ENCODE results near the gene MARCHF2. TPM values are rescaled to one million over a fixed set of nuclear protein-coding genes. Genes with fewer than 3 reads are reported as not detected.

MARCHF2 gene
- total RNA-seq, 2 experiments from 2014 or later, result 9.2 to 10.3 TPM

DNA sequence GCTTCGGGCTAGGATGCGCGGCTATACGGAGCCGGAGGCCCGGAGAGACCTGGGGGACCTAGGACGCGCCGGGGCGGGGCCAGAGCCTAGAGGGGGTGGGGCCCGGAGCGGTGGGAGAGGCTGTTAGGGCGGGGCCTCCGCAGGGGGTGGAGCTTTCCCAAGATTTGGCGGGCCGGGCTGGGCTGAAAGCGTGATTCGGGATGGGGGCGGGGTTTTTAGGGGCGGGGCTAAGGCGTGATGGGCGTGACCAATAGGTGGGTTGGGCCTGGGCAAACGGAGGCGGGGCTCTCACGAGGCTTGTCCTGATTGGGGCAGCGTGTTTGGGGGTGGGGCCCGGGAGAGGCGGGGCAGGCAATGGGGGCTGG, 22.5 kb upstream of the MARCHF2 start:
- peak; percentile 96 for DNase-seq
- peak overlapping the region; percentile 70 for H3K27ac Mint-ChIP-seq
- intact Hi-C loops (cut with micrococcal nuclease), result loop anchor here (1.0 to 5.0 kb wide), 6 partner anchors 23 to 442 kb away; partner anchors contain the start of genes MARCHF2, MBD3L1, NDUFA7 and RPS28
- H3K36me3 Mint-ChIP-seq (ENCODE audit: low read depth), result peaks cover 4% of the 10 kb centered on the region
- CTCF ChIA-PET, result interaction anchor here (0.6 to 6.6 kb wide), 4 partner anchors 23 to 92 kb away, joined by 3 to 41 read pairs (median 6); partner anchors contain the start of gene MARCHF2
- H3K9me3 Mint-ChIP-seq, result no peaks in the 10 kb centered on the region
- H3K27me3 Mint-ChIP-seq (ENCODE audit: low read depth), result no peaks in the 10 kb centered on the region
- H3K4me1 Mint-ChIP-seq (ENCODE audit: low read depth), result peaks cover 25% of the 10 kb centered on the region
- peak overlapping the region; percentile 61 for H3K4me3 Mint-ChIP-seq

DNA sequence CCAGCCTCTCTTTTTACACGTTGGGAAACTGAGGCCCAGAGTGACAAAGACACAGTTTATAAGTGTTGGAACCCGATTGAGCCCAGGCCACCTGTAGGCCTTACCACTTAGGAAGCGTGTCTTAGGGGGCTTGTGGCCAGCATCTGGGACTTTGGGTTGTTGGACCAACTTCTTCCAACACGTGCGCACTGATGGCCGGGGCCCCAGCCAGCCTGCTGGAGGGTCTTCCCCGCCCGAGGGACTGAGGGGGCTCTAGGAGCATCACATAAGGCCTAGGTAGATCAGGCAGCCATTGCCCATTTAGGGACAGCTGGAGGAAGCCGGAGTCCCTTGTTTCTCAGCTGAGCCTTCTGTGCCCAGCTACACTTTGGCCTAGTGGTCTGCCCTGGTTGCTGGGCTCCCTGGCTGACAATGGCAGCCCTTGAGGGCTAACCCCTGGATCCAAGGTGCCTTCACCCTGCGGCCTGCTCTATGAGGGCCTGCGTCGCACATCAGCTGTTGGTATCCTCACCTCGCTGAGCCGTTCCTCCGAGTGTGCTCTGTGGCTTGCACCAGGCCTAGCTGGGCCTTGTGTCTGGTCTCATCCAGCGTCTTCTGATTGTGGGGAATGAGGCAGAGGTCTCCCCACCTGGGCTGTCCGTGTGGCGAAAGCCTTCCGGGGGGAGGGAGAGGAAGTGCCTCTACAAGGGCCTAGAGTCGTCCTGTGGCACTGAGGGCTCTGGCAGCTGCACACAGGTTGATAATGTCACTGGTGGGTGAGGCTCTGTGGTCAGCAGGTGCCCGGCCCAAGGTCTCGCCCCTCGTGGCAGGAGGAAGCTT, 21.7 kb upstream of the MARCHF2 start:
- CTCF ChIA-PET, result interaction anchor here (0.6 to 6.6 kb wide), 4 partner anchors 22 to 138 kb away, joined by 3 to 41 read pairs (median 4); partner anchors contain the start of gene MARCHF2
- Mint-ChIP-seq H3K4me1 (ENCODE audit: low read depth) (peaks cover 30% of the 10 kb centered on the region), H3K9me3 (no peaks in the 10 kb centered on the region), H3K4me3 (peak overlapping the region; percentile 61), H3K27ac (peak overlapping the region; percentile 78), H3K27me3 (ENCODE audit: low read depth) (no peaks in the 10 kb centered on the region), H3K36me3 (ENCODE audit: low read depth) (peaks cover 4% of the 10 kb centered on the region)
- no peak for DNase-seq
- intact Hi-C loops (cut with micrococcal nuclease), result loop anchor here (5.0 kb wide), 1 partner anchor 124 kb away; no protein-coding TSS in a partner anchor

DNA sequence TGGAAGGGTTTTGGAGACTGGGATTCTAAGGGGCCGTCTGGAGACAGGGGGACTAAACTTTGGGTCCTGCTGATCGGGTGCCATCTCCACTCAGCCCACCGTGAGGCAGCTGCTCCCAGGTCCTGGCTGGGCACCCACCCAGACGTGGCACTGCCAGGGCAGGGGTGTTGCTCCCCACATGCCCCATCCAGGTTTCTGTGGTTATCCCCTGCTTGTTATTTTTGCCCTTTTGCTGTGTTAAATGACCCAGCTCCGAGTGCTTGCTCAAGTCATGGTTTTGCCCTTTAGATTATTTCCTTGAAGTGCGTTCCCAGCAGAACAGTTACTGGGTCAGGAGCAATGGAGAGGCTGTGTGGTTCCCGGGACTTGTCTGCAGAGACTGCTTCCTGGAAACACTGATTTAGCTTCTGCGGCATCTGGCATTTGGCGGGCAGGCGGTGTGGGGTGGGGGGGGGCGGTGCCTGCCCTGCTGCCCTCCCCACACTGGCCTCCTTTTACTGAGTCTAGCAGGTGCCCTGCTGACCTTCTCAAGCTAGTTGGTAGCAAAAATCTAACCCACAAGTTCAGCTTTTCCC, 21.0 kb upstream of the MARCHF2 start:
- DNase-seq, result no peak

DNA sequence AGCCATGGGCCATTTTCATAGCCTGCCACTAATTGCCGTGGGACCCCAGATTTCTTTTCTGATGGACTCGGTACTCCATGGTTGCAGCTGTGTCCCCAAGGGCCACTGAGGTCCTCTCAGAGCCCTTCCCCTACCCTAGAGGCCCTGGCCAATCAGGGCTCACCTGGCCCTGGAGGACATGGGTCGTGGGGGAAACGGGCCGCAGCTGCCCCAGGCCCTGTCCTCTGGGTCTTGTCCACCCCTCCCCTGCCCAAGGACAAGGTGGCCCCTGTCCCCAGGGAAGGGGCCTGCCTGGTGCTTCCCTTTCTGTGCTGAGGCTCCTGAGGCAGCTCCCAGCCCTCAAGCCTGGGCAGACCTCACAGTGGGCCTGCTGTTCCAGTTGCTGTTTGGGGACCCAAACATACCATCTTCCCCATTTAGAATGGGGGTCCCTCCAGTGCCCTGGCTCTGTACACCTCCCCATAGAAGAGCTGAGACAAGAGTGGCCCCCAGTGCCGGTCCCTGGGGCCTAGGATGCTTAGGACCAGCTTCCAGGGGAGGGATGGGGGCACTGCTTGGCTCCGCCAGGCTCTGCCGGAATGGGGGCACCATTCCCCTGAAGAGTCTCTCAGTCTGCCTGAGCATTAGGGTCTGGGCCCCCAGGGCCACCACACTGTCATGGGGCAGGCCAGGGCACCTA, 19.8 kb upstream of the MARCHF2 start:
- no peaks in the 10 kb centered on the region for H3K27me3 Mint-ChIP-seq (ENCODE audit: low read depth)
- no peak overlapping the region for H3K4me3 Mint-ChIP-seq
- intact Hi-C loops (cut with micrococcal nuclease), result loop anchor here (5.0 kb wide), 1 partner anchor 126 kb away; no protein-coding TSS in a partner anchor
- H3K4me1 Mint-ChIP-seq (ENCODE audit: low read depth), result peaks cover 39% of the 10 kb centered on the region
- no peaks in the 10 kb centered on the region for H3K9me3 Mint-ChIP-seq
- no peak overlapping the region for H3K27ac Mint-ChIP-seq
- no peaks in the 10 kb centered on the region for H3K36me3 Mint-ChIP-seq (ENCODE audit: low read depth)
- CTCF ChIA-PET, result interaction anchor here (1.4 to 6.6 kb wide), 2 partner anchors 25 to 40 kb away, joined by 4 to 41 read pairs; no protein-coding TSS in a partner anchor
- DNase-seq, result no peak

More for the DNA sequence above, 21.0 kb upstream of the MARCHF2 start:
- CTCF ChIA-PET, result interaction anchor here (0.6 to 6.6 kb wide), 3 partner anchors 38 to 139 kb away, joined by 3 to 41 read pairs (median 3); no protein-coding TSS in a partner anchor
- Mint-ChIP-seq H3K27me3 (ENCODE audit: low read depth) (no peaks in the 10 kb centered on the region), H3K4me3 (peak overlapping the region; percentile 29), H3K4me1 (ENCODE audit: low read depth) (peaks cover 36% of the 10 kb centered on the region), H3K27ac (peak overlapping the region; percentile 78), H3K36me3 (ENCODE audit: low read depth) (no peaks in the 10 kb centered on the region), H3K9me3 (no peaks in the 10 kb centered on the region)
- intact Hi-C loops (cut with micrococcal nuclease), result loop anchor here (5.0 kb wide), 1 partner anchor 125 kb away; no protein-coding TSS in a partner anchor

DNA sequence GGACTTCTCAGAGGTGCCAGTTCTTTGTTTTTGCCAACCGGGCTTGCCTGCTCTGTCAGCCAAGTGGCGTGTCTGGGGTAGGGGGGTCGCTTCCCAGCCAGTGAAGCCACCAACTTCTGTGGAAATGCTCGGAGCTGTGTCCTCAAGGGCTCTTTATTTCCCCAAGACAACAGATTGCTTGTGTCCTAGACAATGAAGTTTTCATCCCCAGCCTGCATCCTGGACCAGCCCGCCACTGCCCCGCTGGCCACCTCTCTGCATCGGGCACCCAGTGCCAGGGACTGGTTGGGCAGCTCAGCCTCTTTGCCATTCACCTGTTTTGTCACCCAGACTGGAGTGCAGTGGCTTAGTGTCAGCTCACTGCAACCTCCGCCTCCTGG, 19.2 kb upstream of the MARCHF2 start:
- H3K4me3 Mint-ChIP-seq, result no peak overlapping the region
- H3K4me1 Mint-ChIP-seq (ENCODE audit: low read depth), result peaks cover 39% of the 10 kb centered on the region
- H3K27me3 Mint-ChIP-seq (ENCODE audit: low read depth), result no peaks in the 10 kb centered on the region
- H3K9me3 Mint-ChIP-seq, result no peaks in the 10 kb centered on the region
- no peak overlapping the region for H3K27ac Mint-ChIP-seq
- CTCF ChIA-PET, result interaction anchor here (1.4 to 6.6 kb wide), 2 partner anchors 26 to 40 kb away, joined by 4 to 41 read pairs; no protein-coding TSS in a partner anchor
- no peak for DNase-seq
- intact Hi-C loops (cut with micrococcal nuclease), result loop anchor here (5.0 kb wide), 1 partner anchor 127 kb away; no protein-coding TSS in a partner anchor
- no peaks in the 10 kb centered on the region for H3K36me3 Mint-ChIP-seq (ENCODE audit: low read depth)

DNA sequence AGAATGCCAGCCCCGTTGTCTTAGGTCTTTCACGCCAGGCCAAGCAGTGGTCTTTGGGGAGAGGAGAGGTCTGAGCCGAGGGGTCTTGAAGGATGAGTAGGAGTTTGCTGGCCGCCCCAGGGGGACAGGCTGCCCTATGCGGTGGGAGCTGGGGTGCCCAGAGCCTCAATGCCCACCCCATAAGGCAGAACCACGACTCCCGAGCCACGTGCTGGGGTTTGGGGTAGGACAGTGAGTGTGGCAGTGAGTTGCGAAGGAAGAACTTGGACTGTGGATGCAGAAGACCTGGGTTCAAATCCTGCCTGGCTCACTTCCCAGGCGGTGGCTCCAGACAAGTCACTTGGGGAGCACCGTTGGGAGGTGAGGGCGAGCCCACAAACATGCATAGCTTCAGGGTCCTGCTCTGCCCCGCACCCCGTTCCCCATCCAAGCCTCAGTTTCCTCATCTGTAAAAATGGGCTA, 17.5 kb upstream of the MARCHF2 start:
- peaks cover 37% of the 10 kb centered on the region for H3K4me1 Mint-ChIP-seq (ENCODE audit: low read depth)
- peaks cover 3% of the 10 kb centered on the region for H3K36me3 Mint-ChIP-seq (ENCODE audit: low read depth)
- no peak for DNase-seq
- H3K9me3 Mint-ChIP-seq, result no peaks in the 10 kb centered on the region
- no peak overlapping the region for H3K27ac Mint-ChIP-seq
- CTCF ChIA-PET, result interaction anchor here (6.6 kb wide), 1 partner anchor 42 kb away, joined by 41 read pairs; no protein-coding TSS in a partner anchor
- intact Hi-C loops (cut with micrococcal nuclease), result loop anchor here (1.0 kb wide), 1 partner anchor 41 kb away; no protein-coding TSS in a partner anchor
- H3K27me3 Mint-ChIP-seq (ENCODE audit: low read depth), result no peaks in the 10 kb centered on the region
- H3K4me3 Mint-ChIP-seq, result no peak overlapping the region

DNA sequence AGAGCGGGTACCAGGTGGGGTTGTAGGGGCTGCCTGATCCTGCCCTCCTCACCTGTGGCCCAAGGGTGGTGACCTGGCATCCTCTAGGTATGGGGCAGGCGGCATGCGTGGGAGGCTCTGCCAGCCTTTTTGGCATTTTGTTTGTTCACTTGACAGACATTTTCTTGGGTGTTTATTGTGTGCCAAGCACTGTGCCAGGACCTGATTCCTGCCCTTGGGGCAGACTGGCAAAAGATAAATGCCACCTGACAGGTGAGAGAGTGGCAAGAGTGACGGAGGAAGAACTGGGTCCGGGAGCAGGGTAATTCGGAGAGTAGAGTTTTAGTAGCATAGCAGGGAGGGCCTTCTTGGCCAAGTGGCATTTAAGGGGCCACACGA, 16.9 kb upstream of the MARCHF2 start:
- H3K36me3 Mint-ChIP-seq (ENCODE audit: low read depth), result peaks cover 3% of the 10 kb centered on the region
- H3K9me3 Mint-ChIP-seq, result no peaks in the 10 kb centered on the region
- DNase-seq, result no peak
- CTCF ChIA-PET, result interaction anchor here (0.5 to 6.6 kb wide), 2 partner anchors 42 to 60 kb away, joined by 3 to 41 read pairs; no protein-coding TSS in a partner anchor
- H3K4me1 Mint-ChIP-seq (ENCODE audit: low read depth), result peaks cover 32% of the 10 kb centered on the region
- no peak overlapping the region for H3K27ac Mint-ChIP-seq
- H3K27me3 Mint-ChIP-seq (ENCODE audit: low read depth), result no peaks in the 10 kb centered on the region
- intact Hi-C loops (cut with micrococcal nuclease), result loop anchor here (1.0 kb wide), 1 partner anchor 42 kb away; no protein-coding TSS in a partner anchor
- H3K4me3 Mint-ChIP-seq, result no peak overlapping the region

DNA sequence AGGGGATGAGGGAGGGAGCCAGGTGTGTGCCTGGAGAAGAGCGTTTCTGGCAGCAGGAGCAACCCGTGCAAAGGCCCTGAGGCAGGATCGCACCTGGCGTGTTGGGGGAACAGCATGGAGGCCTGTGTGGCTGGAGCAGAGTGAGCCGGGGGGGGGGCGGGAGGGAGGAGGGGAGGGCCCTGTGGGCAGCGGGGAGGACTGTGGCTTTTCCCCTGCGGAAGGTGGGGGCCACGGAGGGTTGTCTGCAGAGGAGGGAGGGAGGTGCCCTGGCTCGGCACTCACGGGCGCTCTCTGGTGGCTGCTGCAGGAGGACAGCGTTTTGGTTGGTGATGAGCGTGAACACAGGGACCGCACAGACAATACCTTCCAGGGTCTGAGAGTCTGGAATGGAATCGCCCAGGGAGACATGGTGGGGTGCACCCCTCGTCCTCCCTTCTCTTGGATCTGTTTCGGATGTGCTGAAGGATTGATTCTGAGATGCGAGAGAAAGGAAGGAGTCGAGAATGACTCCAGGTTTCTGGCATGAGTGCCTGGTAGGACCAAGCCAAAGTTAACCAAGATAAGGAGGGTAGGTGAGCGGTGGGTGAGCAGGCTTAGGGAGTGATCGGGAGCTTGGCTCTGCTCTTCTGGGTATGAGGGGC, 16.4 kb upstream of the MARCHF2 start:
- Mint-ChIP-seq H3K27ac (no peak overlapping the region), H3K4me1 (ENCODE audit: low read depth) (peaks cover 29% of the 10 kb centered on the region), H3K9me3 (no peaks in the 10 kb centered on the region), H3K4me3 (no peak overlapping the region), H3K36me3 (ENCODE audit: low read depth) (peaks cover 3% of the 10 kb centered on the region), H3K27me3 (ENCODE audit: low read depth) (no peaks in the 10 kb centered on the region)
- intact Hi-C loops (cut with micrococcal nuclease), result loop anchor here (1.0 kb wide), 1 partner anchor 42 kb away; no protein-coding TSS in a partner anchor
- DNase-seq, result peak; percentile 80
- CTCF ChIA-PET, result interaction anchor here (0.5 to 6.6 kb wide), 4 partner anchors 43 to 60 kb away, joined by 3 to 41 read pairs (median 19); no protein-coding TSS in a partner anchor

DNA sequence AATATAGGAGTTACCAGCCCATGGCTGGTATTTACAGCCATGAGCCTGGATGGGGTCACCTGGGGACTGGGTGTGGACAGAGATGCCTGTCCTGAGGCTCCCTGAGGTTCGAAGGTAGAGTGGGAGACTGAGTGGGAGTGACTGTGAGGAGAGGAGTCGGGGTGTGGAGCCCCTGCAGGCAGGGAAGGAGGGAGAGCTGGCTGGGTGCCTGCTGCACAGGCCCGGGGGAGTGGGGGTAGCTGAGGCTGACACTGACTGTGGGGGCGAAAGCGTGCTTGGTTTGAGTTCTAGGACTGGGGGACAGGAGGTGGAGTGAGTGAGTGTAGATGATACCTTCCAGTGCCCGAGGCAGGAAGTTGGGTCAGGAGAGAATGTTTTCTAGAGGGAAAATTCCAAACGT, 15.8 kb upstream of the MARCHF2 start:
- Mint-ChIP-seq H3K9me3 (no peaks in the 10 kb centered on the region), H3K4me1 (ENCODE audit: low read depth) (peaks cover 23% of the 10 kb centered on the region), H3K4me3 (no peak overlapping the region), H3K36me3 (ENCODE audit: low read depth) (peaks cover 3% of the 10 kb centered on the region), H3K27me3 (ENCODE audit: low read depth) (no peaks in the 10 kb centered on the region), H3K27ac (peak overlapping the region; percentile 37)
- intact Hi-C loops (cut with micrococcal nuclease), result no loop called here
- CTCF ChIA-PET, result interaction anchor here (0.6 to 5.2 kb wide), 3 partner anchors 40 to 46 kb away, joined by 3 to 35 read pairs (median 3); no protein-coding TSS in a partner anchor
- DNase-seq, result no peak

DNA sequence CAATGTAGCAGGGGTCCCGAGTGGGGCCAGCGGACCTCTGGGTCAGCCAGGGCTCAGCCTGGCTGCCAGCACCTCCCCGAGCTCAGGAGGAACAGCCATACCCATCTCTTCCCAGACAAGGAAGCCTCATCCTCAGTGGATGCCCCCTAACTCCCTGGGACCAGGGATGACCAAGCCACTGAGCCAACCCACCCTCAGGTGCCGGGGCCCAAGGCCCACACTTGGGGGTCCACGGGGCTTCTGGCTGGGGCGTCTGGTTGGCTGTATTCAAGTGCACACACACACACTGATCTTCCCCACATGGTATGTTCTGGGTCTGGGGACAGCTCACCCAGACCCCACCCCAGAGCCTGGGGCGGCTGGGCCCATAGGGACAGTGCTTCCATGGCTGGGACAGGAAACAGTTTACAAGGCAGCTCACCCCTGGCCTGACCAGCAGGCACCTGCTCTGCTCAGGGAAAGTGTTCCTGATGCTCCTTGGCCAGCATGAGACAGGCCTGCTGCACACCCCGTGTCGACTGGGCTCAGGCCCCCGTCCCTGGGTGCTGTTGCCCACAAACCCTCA, 15.3 kb upstream of the MARCHF2 start:
- H3K9me3 Mint-ChIP-seq, result no peaks in the 10 kb centered on the region
- H3K27ac Mint-ChIP-seq, result no peak overlapping the region
- H3K27me3 Mint-ChIP-seq (ENCODE audit: low read depth), result no peaks in the 10 kb centered on the region
- peaks cover 3% of the 10 kb centered on the region for H3K36me3 Mint-ChIP-seq (ENCODE audit: low read depth)
- CTCF ChIA-PET, result interaction anchor here (1.1 to 5.2 kb wide), 2 partner anchors 41 to 44 kb away, joined by 3 to 35 read pairs; no protein-coding TSS in a partner anchor
- H3K4me3 Mint-ChIP-seq, result no peak overlapping the region
- intact Hi-C loops (cut with micrococcal nuclease), result no loop called here
- no peak for DNase-seq
- H3K4me1 Mint-ChIP-seq (ENCODE audit: low read depth), result peaks cover 21% of the 10 kb centered on the region

DNA sequence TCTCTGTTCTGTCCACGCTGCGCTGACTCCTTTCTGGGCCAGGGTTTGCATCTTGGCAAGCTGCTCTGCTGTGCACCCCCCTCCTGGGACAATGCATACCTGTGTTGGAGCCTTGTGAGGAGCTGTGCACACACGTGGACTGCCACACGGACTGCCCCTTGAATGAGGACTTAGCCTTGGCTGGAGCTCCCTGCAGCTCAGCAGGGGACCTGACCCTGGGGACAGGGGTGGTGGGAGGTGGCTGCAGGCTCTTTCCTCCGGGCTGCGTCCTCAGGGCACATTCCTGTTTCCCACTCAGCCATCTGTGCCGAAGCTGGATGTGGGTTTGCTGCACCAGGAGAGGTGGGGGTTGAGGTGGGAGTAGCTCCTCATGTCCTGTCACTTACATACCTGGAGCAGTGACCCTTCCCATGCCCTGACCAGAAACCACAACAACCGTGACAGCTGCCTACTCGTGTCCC, 14.8 kb upstream of the MARCHF2 start:
- Mint-ChIP-seq H3K27me3 (ENCODE audit: low read depth) (no peaks in the 10 kb centered on the region), H3K4me1 (ENCODE audit: low read depth) (peaks cover 18% of the 10 kb centered on the region), H3K9me3 (no peaks in the 10 kb centered on the region), H3K4me3 (no peak overlapping the region), H3K36me3 (ENCODE audit: low read depth) (peaks cover 3% of the 10 kb centered on the region), H3K27ac (no peak overlapping the region)
- CTCF ChIA-PET, result interaction anchor here (1.1 to 5.2 kb wide), 2 partner anchors 41 to 45 kb away, joined by 3 to 35 read pairs; no protein-coding TSS in a partner anchor
- no peak for DNase-seq
- intact Hi-C loops (cut with micrococcal nuclease), result no loop called here
